HCT116 (cell line): Measurements from ENCODE around the gene PTRHD1. TPM values are rescaled to one million over a fixed set of nuclear protein-coding genes. Genes with fewer than 3 reads are reported as not detected.

Experiments
- ATAC-seq: fragments of 200-7000 bp; cut with Tn5 transposase; 2 replicates; pipeline ENCODE4 v1.9.1; 2020; ENCODE audit warnings: mild to moderate bottlenecking, moderate library complexity
- BruUV-seq: library from RNA; stranded (reverse); fragments of 400-500 nt; replicated peaks from 2 replicates; lab custom pipeline; 2021; lab: Mats Ljungman, UMichigan
- CTCF ChIA-PET: fragments of 300-600 bp; sonication (Branson Sonifier 250); formaldehyde crosslinking; loops from one replicate; lab custom pipeline; 2021; ENCODE audit warnings: antibody characterized with exemption; lab: Charles Lee
- POLR2A ChIA-PET: fragments of 300-600, 350-600 bp; sonication (Branson Sonifier 250); formaldehyde crosslinking; loops from one replicate; lab custom pipeline; 2021; ENCODE audit warnings: antibody characterized with exemption; lab: Charles Lee
- RAD21 ChIA-PET, 2 experiments: fragments of 300-600 bp; sonication (Branson Sonifier 250); formaldehyde crosslinking; loops; one replicate each; lab custom pipeline; 2023; ENCODE audit warnings: low total read pairs in 2 of 2; ENCODE audit not compliant: uncharacterized antibody in 2 of 2, unreplicated experiment in 2 of 2, low non-redundant PET in 1 of 2; lab: Charles Lee
- DNase-seq: peaks from one replicate; pipeline ENCODE4 v3.0.0-alpha.2; 2010; ENCODE audit warnings: low read depth, low spot score
- H2AFZ ChIP-seq: fragments of 200-600 bp; shearing (Covaris generic), sonication (generic); 2 replicates; pipeline ENCODE4 v1.6.1; 2017; ENCODE audit warnings: low read depth, mixed run types, mixed read lengths, antibody characterized with exemption, low read length; ENCODE audit not compliant: poor library complexity, severe bottlenecking
- H3K27ac ChIP-seq: 2 replicates; pipeline ENCODE4 v1.5.1; 2012; ENCODE audit warnings: low read depth, low read length
- H3K27me3 ChIP-seq: fragments of 200-600 bp; sonication (generic); 2 replicates; pipeline ENCODE4 v1.6.1; 2016; ENCODE audit warnings: mixed run types, low read length, mixed read lengths; ENCODE audit not compliant: insufficient read depth
- H3K36me3 ChIP-seq, 2 experiments: fragments of 200-500 bp in 1 of 2; fragments of 200-600 bp in 1 of 2; sonication (Bioruptor generic) in 1 of 2; sonication (generic) in 1 of 2; 2 replicates each; pipeline versions ENCODE4 v1.5.1 to v1.6.1; 2014 to 2016; ENCODE audit warnings: low read length in 2 of 2, inconsistent platforms in 1 of 2, mixed read lengths in 1 of 2, mixed run types in 1 of 2; ENCODE audit not compliant: insufficient read depth in 2 of 2, control insufficient read depth in 1 of 2
- H3K4me1 ChIP-seq, 2 experiments: fragments of 200-600 bp in 1 of 2; sonication (generic) in 1 of 2; 2 replicates each; pipeline versions ENCODE4 v1.5.1 to v1.6.1; 2012 to 2017; ENCODE audit warnings: low read length in 2 of 2, inconsistent platforms in 1 of 2, mild to moderate bottlenecking in 1 of 2, mixed read lengths in 1 of 2, mixed run types in 1 of 2, moderate library complexity in 1 of 2; ENCODE audit not compliant: insufficient read depth in 2 of 2, control insufficient read depth in 1 of 2
- H3K4me2 ChIP-seq: fragments of 200-600 bp; sonication (generic); 2 replicates; pipeline ENCODE4 v1.6.1; 2017; ENCODE audit warnings: mixed run types, low read length, mixed read lengths
- H3K4me3 ChIP-seq, 2 experiments: fragments of 200-600 bp in 1 of 2; sonication (generic) in 1 of 2; replicated peaks in 1 of 2; 2 replicates each; pipeline ENCODE4 v1.5.1; 2011 to 2016; ENCODE audit warnings: low read length in 2 of 2, control low read depth in 1 of 2, low read depth in 1 of 2, mild to moderate bottlenecking in 1 of 2, mixed read lengths in 1 of 2, mixed run types in 1 of 2
- H3K79me2 ChIP-seq: fragments of 200-600 bp; sonication (generic); 2 replicates; pipeline ENCODE4 v1.6.1; 2017; ENCODE audit warnings: mild to moderate bottlenecking, mixed run types, low read length, moderate library complexity, mixed read lengths; ENCODE audit not compliant: insufficient read depth
- H3K9ac ChIP-seq: fragments of 200-600 bp; sonication (generic); 2 replicates; pipeline ENCODE4 v1.6.1; 2016; ENCODE audit warnings: low read length, mixed read lengths
- H3K9me2 ChIP-seq: fragments of 200-600 bp; sonication (generic), shearing (Covaris generic); 2 replicates; pipeline ENCODE4 v1.6.1; 2017; ENCODE audit warnings: mixed run types, mild to moderate bottlenecking, moderate library complexity; ENCODE audit not compliant: insufficient read depth
- H3K9me3 ChIP-seq, 2 experiments: fragments of 200-500 bp in 1 of 2; fragments of 200-600 bp in 1 of 2; sonication (Bioruptor generic) in 1 of 2; sonication (generic) in 1 of 2; 2 replicates each; pipeline ENCODE4 v1.6.1; 2014 to 2017; ENCODE audit warnings: low read length in 2 of 2, mixed read lengths in 2 of 2, inconsistent platforms in 1 of 2, low read depth in 1 of 2, mild to moderate bottlenecking in 1 of 2, mixed run types in 1 of 2, moderate library complexity in 1 of 2; ENCODE audit not compliant: control insufficient read depth in 1 of 2, insufficient read depth in 1 of 2
- H4K20me1 ChIP-seq: fragments of 200-600 bp; sonication (generic), shearing (Covaris generic); 2 replicates; pipeline ENCODE4 v1.6.1; 2017; ENCODE audit warnings: mixed run types, mild to moderate bottlenecking, moderate library complexity; ENCODE audit not compliant: insufficient read depth
- EGR1 ChIP-seq: IDR thresholded peaks from 2 replicates; pipeline ENCODE4 v1.6.1; 2012; ENCODE audit warnings: low read depth
- MAX ChIP-seq: IDR thresholded peaks from 2 replicates; pipeline ENCODE4 v1.6.1; 2012
- POLR2A ChIP-seq: IDR thresholded peaks from 2 replicates; pipeline ENCODE4 v1.7.0; 2011; ENCODE audit warnings: borderline replicate concordance; ENCODE audit not compliant: insufficient read depth, insufficient read length; ENCODE audit errors: extremely low read depth
- REST ChIP-seq: IDR thresholded peaks from 2 replicates; pipeline ENCODE4 v1.6.1; 2012; ENCODE audit warnings: low read depth
- SP1 ChIP-seq: IDR thresholded peaks from 2 replicates; pipeline ENCODE4 v1.6.1; 2012; ENCODE audit warnings: low read depth
- TCF7L2 ChIP-seq: IDR thresholded peaks from 2 replicates; pipeline ENCODE4 v1.7.0; 2011; ENCODE audit warnings: borderline replicate concordance, inconsistent platforms; ENCODE audit not compliant: insufficient read depth, insufficient read length; ENCODE audit errors: extremely low read depth
- ZNF274 ChIP-seq: fragments of 200-500 bp; sonication (Bioruptor generic); IDR thresholded peaks from 2 replicates; pipeline ENCODE4 v1.6.1; 2014; ENCODE audit warnings: mild to moderate bottlenecking, low read depth, low read length, inconsistent platforms
- intact Hi-C: fragments of 100-400 bp; cut with micrococcal nuclease; formaldehyde crosslinking; loops from 2 replicates; pipeline ENCODE4 v1.10.0; 2022
- total RNA-seq: library from RNA; stranded (reverse); gene quantifications from one replicate; pipeline ENCODE4 v1.2.1, GENCODE V29; 2021; ENCODE audit not compliant: unreplicated experiment

Gene PTRHD1
- total RNA-seq, 1 experiment from 2014 or later, result 24.3 TPM

GRCh38 chr2:24813691-24814137 lies 20.5 kb upstream of the PTRHD1 start:
- H3K27ac ChIP-seq, result no peak overlapping the region
- peaks cover 26 to 38% of the 10 kb centered on the region in 2 experiments for H3K36me3 ChIP-seq
- H3K9me3 ChIP-seq, result no peaks in the 10 kb centered on the region
- no peak overlapping the region for H2AFZ ChIP-seq
- peaks cover 62% of the 10 kb centered on the region for H3K79me2 ChIP-seq
- POLR2A ChIA-PET, result no interaction called here
- no TSS peak for BruUV-seq
- no peak for TF ChIP-seq REST
- TF ChIP-seq EGR1, result no peak
- TF ChIP-seq POLR2A, result no peak
- TF ChIP-seq, all 23 proteins: peak for 0
- intact Hi-C loops, result no loop called here
- Histone ChIP-seq H3K9me2 (no peaks in the 10 kb centered on the region), H3K4me1 (peaks cover 0 to 4% of the 10 kb centered on the region in 2 experiments; a peak in 2 of 4 replicates), H3K4me3 (no peak overlapping the region), H3K9ac (no peak overlapping the region), H3K27me3 (no peaks in the 10 kb centered on the region), H4K20me1 (no peaks in the 10 kb centered on the region), H3K4me2 (no peak overlapping the region)
- no peak for DNase-seq
- ATAC-seq, result no peak
- RAD21 ChIA-PET, result no interaction called here
- CTCF ChIA-PET, result interaction anchor here (1.1 kb wide), 1 partner anchor 15 kb away, joined by 3 read pairs; no protein-coding TSS in a partner anchor

DNA sequence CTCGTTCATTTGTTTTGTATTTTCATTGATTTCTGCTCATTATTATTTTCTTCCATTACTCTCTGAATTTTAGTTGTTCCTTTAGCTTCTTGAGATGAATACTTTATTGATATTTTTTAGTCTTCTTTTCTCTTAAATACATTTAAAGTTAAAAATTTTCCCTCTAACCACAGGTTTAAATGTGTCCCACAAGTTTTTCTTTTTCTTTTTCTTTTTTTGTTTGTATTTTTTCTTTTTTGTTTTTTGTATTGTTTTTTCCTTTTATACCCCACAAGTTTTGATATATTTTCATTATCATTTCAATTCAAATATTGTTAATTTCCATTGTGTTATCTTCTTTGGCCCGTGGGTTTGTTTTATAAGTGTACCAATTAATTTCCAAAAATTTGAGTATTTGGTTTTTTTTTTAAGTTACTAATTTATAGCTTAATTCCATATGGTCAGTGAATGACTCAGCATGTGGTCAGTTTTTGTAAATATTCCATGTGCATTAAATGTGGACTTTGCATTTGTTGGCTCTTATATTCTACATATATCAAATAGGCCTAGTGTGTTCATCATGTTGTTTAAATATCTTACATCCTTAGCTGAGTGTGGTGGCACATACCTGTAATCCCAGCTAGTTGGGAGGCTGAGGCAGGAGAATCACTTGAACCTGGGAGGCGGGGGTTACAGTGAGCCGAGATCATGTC lies 16.3 kb upstream of the PTRHD1 start:
- Histone ChIP-seq H3K79me2 (peaks cover 81% of the 10 kb centered on the region), H3K9me3 (no peaks in the 10 kb centered on the region), H3K9ac (no peak overlapping the region), H3K4me3 (no peak overlapping the region), H3K27me3 (no peaks in the 10 kb centered on the region), H3K27ac (no peak overlapping the region), H2AFZ (no peak overlapping the region), H3K36me3 (peaks cover 8 to 10% of the 10 kb centered on the region in 2 experiments; a peak in 3 of 4 replicates), H3K4me2 (no peak overlapping the region), H3K9me2 (no peaks in the 10 kb centered on the region), H3K4me1 (peaks cover 0 to 4% of the 10 kb centered on the region in 2 experiments; a peak in 2 of 4 replicates), H4K20me1 (no peaks in the 10 kb centered on the region)
- ChIA-PET CTCF (interaction anchor here (1.2 to 1.5 kb wide), 3 partner anchors 14 to 18 kb away, joined by 3 to 5 read pairs (median 4); partner anchors contain the start of genes CENPO and PTRHD1), POLR2A (no interaction called here), RAD21 (no interaction called here)
- DNase-seq (no peak), ATAC-seq (no peak)
- intact Hi-C loops, result no loop called here
- no TSS peak for BruUV-seq
- TF ChIP-seq EGR1 (no peak), TCF7L2 (no peak), REST (no peak), SP1 (no peak), MAX (no peak), ZNF274 (no peak)
